PC-9 (cell line): ENCODE data around the gene DNAH14. TPM values are rescaled to one million over a fixed set of nuclear protein-coding genes. Genes with fewer than 3 reads are reported as not detected.
"Not testable (repeated sequence)": the region's sequence is repeated elsewhere in the genome, so short reads cannot be mapped to it uniquely, and the experiment has no call there.

Experiments used
- BruUV-seq: library from RNA; stranded (reverse); fragments of 400-500 nt; replicated peaks from 2 replicates; lab custom pipeline; 2021; lab: Mats Ljungman, UMichigan
- CTCF ChIA-PET: fragments of 300-600 bp; sonication (Branson Sonifier 250); formaldehyde crosslinking; loops from one replicate; lab custom pipeline; 2022; ENCODE audit warnings: antibody characterized with exemption; lab: Charles Lee
- POLR2A ChIA-PET: fragments of 300-600 bp; sonication (Branson Sonifier 250); formaldehyde crosslinking; loops from one replicate; lab custom pipeline; 2022; ENCODE audit warnings: antibody characterized with exemption; ENCODE audit not compliant: unreplicated experiment; lab: Charles Lee
- DNase-seq, 2 experiments: peaks; one replicate each; pipeline versions ENCODE4 v3.0.0 to v3.0.0-alpha.2; 2015 to 2022; ENCODE audit warnings: mixed read lengths in 1 of 2
- H2AFZ ChIP-seq: fragments of 200-600 bp; sonication (generic); 2 replicates; pipeline ENCODE4 v1.8.1; 2017; ENCODE audit warnings: antibody characterized with exemption
- H3F3A ChIP-seq: fragments of 200-600 bp; sonication (generic); 2 replicates; pipeline ENCODE4 v1.8.1; 2017; ENCODE audit warnings: antibody characterized with exemption, mild to moderate bottlenecking, low read depth; ENCODE audit not compliant: insufficient read depth
- H3K27ac ChIP-seq: fragments of 200-600 bp; sonication (generic); 2 replicates; pipeline ENCODE4 v1.6.1; 2016; ENCODE audit warnings: mixed run types
- H3K27me3 ChIP-seq: fragments of 200-600 bp; sonication (generic); 2 replicates; pipeline ENCODE4 v1.6.1; 2016; ENCODE audit warnings: low read depth, mixed run types; ENCODE audit not compliant: insufficient read depth
- H3K36me3 ChIP-seq: fragments of 200-600 bp; sonication (generic); 2 replicates; pipeline ENCODE4 v1.6.1; 2016; ENCODE audit warnings: low read depth, mixed run types
- H3K4me1 ChIP-seq: fragments of 200-600 bp; sonication (generic); replicated peaks from 2 replicates; pipeline ENCODE4 v1.6.1; 2016; ENCODE audit warnings: mixed run types; ENCODE audit not compliant: insufficient read depth
- H3K4me2 ChIP-seq: fragments of 200-600 bp; sonication (generic); 2 replicates; pipeline ENCODE4 v1.6.1; 2017; ENCODE audit warnings: mixed run types
- H3K4me3 ChIP-seq: fragments of 200-600 bp; sonication (generic); 2 replicates; pipeline ENCODE4 v1.6.1; 2016; ENCODE audit warnings: mixed run types
- H3K79me2 ChIP-seq: fragments of 200-600 bp; sonication (generic); 2 replicates; pipeline ENCODE4 v1.6.1; 2017; ENCODE audit warnings: low read depth, mixed run types
- H3K9me2 ChIP-seq: fragments of 200-600 bp; sonication (generic); 2 replicates; pipeline ENCODE4 v1.8.1; 2017; ENCODE audit warnings: mild to moderate bottlenecking; ENCODE audit not compliant: insufficient read depth
- H3K9me3 ChIP-seq: fragments of 200-600 bp; sonication (generic); 2 replicates; pipeline ENCODE4 v1.8.1; 2016; ENCODE audit warnings: low read depth; ENCODE audit not compliant: insufficient read depth
- H4K20me1 ChIP-seq: fragments of 200-600 bp; sonication (generic); 2 replicates; pipeline ENCODE4 v1.8.1; 2017; ENCODE audit not compliant: insufficient read depth
- CTCF ChIP-seq: fragments of 200-600 bp; sonication (generic); conservative IDR thresholded peaks from 2 replicates; pipeline ENCODE4 v1.6.1; 2017; ENCODE audit warnings: mixed run types, antibody characterized with exemption, mild to moderate bottlenecking, moderate library complexity
- EZH2 ChIP-seq: fragments of 200-600 bp; sonication (generic); IDR thresholded peaks from 2 replicates; pipeline ENCODE4 v1.8.0; 2017; ENCODE audit warnings: antibody characterized with exemption, low read depth
- intact Hi-C: fragments of 100-400 bp; cut with micrococcal nuclease; formaldehyde crosslinking; loops from one replicate; pipeline ENCODE4 v1.10.0; 2022; ENCODE audit not compliant: unreplicated experiment
- total RNA-seq: library from RNA; stranded (reverse); gene quantifications from 2 replicates; pipeline ENCODE4 v1.2.3, GENCODE V29; 2021

The DNAH14 gene
- total RNA-seq, 1 experiment from 2014 or later = 48.8 TPM

- H3K27me3 ChIP-seq, H2AFZ ChIP-seq, H3K9me3 ChIP-seq, BruUV-seq, H3K4me2 ChIP-seq, POLR2A ChIA-PET, H3K27ac ChIP-seq, DNase-seq, H4K20me1 ChIP-seq, H3F3A ChIP-seq, intact Hi-C loops, H3K36me3 ChIP-seq, H3K9me2 ChIP-seq, H3K4me1 ChIP-seq, H3K4me3 ChIP-seq: not testable (repeated sequence)
- peaks cover 14% of the 10 kb centered on the region; the same call in 1 of the 2 replicates for H3K79me2 ChIP-seq
- CTCF ChIA-PET = interaction anchor here (0.6 kb wide), 1 partner anchor 315 kb away, joined by 4 read pairs; no protein-coding TSS in a partner anchor
Observed at GRCh38 chr1:224946349-224946691, 16.8 kb downstream of the DNAH14 start.

- Histone ChIP-seq H3K4me3 (no peak overlapping the region), H3K9me2 (no peaks in the 10 kb centered on the region), H3K27me3 (no peaks in the 10 kb centered on the region), H3K9me3 (no peaks in the 10 kb centered on the region), H3F3A (no peaks in the 10 kb centered on the region), H3K4me2 (no peak overlapping the region), H3K27ac (no peak overlapping the region), H3K4me1 (no peaks in the 10 kb centered on the region), H3K36me3 (peaks cover 15% of the 10 kb centered on the region; the same call in 1 of the 2 replicates), H3K79me2 (no peaks in the 10 kb centered on the region), H4K20me1 (no peaks in the 10 kb centered on the region), H2AFZ (no peak overlapping the region)
- CTCF ChIA-PET = no interaction called here
- no TSS peak for BruUV-seq
- POLR2A ChIA-PET = interaction anchor here (0.7 kb wide), 1 partner anchor 84 kb away, joined by 3 read pairs; no protein-coding TSS in a partner anchor
- intact Hi-C loops = no loop called here
- TF ChIP-seq CTCF (no peak), EZH2 (no peak)
- DNase-seq = no peak
Observed at GRCh38 chr1:224957696-224958095, 28.2 kb downstream of the DNAH14 start.

- H4K20me1 ChIP-seq = no peaks in the 10 kb centered on the region
- H3K4me2 ChIP-seq = no peak overlapping the region
- no peak overlapping the region for H3K4me3 ChIP-seq
- no TSS peak for BruUV-seq
- no peaks in the 10 kb centered on the region for H3K27me3 ChIP-seq
- DNase-seq = no peak
- ChIA-PET POLR2A (no interaction called here), CTCF (no interaction called here)
- intact Hi-C loops = no loop called here
- H3K9me2 ChIP-seq = no peaks in the 10 kb centered on the region
- H3F3A ChIP-seq = no peaks in the 10 kb centered on the region
- TF ChIP-seq EZH2 (no peak), CTCF (no peak)
- H3K36me3 ChIP-seq = peaks cover 15% of the 10 kb centered on the region; the same call in 1 of the 2 replicates
- no peaks in the 10 kb centered on the region for H3K79me2 ChIP-seq
- H2AFZ ChIP-seq = no peak overlapping the region
- no peak overlapping the region for H3K27ac ChIP-seq
- no peaks in the 10 kb centered on the region for H3K9me3 ChIP-seq
- no peaks in the 10 kb centered on the region for H3K4me1 ChIP-seq
Observed at GRCh38 chr1:224958490-224958889, 29.0 kb downstream of the DNAH14 start.

GRCh38 chr1:224959115-224959514 is 29.6 kb downstream of the DNAH14 start:
- H3K4me1 ChIP-seq = no peaks in the 10 kb centered on the region
- H3F3A ChIP-seq = no peaks in the 10 kb centered on the region
- no peaks in the 10 kb centered on the region for H3K9me2 ChIP-seq
- H3K4me3 ChIP-seq = no peak overlapping the region
- no peak for DNase-seq
- POLR2A ChIA-PET = no interaction called here
- intact Hi-C loops = no loop called here
- no peaks in the 10 kb centered on the region for H4K20me1 ChIP-seq
- peaks cover 15% of the 10 kb centered on the region; the same call in 1 of the 2 replicates for H3K36me3 ChIP-seq
- no peaks in the 10 kb centered on the region for H3K79me2 ChIP-seq
- H2AFZ ChIP-seq = no peak overlapping the region
- H3K9me3 ChIP-seq = no peaks in the 10 kb centered on the region
- no peak overlapping the region for H3K4me2 ChIP-seq
- H3K27ac ChIP-seq = no peak overlapping the region
- no TSS peak for BruUV-seq
- CTCF ChIA-PET = no interaction called here
- no peaks in the 10 kb centered on the region for H3K27me3 ChIP-seq
- TF ChIP-seq EZH2 = no peak
- no peak for TF ChIP-seq CTCF
